Thoracic aorta (tissue), 2 donors: ENCODE data around the gene WDR75. TPM values are rescaled to one million over a fixed set of nuclear protein-coding genes. Genes with fewer than 3 reads are reported as not detected.
"Not testable (repeated sequence)": the region's sequence is repeated elsewhere in the genome, so short reads cannot be mapped to it uniquely, and the experiment has no call there.

ENCODE experiments used
- ATAC-seq: fragments of 150-250 bp; one replicate; pipeline ENCODE4 v1.8.0; 2017; ENCODE audit warnings: low read depth; ENCODE audit not compliant: insufficient number of reproducible peaks, low FRiP score
- DNase-seq: peaks from one replicate; pipeline ENCODE4 v3.0.0-alpha.2; 2020; ENCODE audit warnings: low spot score
- H3K27ac ChIP-seq, 2 donors: fragments of 200-600 bp; sonication (generic); 1 replicate in 1 of 2; 2 replicates in 1 of 2; pipeline ENCODE4 v1.5.1; 2016; ENCODE audit warnings: mild to moderate bottlenecking in 2 of 2, moderate library complexity in 2 of 2
- H3K27me3 ChIP-seq: fragments of 200-600 bp; sonication (generic); replicated peaks from 2 replicates; pipeline ENCODE4 v1.6.0; 2016; ENCODE audit warnings: mild to moderate bottlenecking; ENCODE audit not compliant: insufficient read depth
- H3K36me3 ChIP-seq: fragments of 200-600 bp; sonication (generic); one replicate; pipeline ENCODE4 v1.5.1; 2016
- H3K4me1 ChIP-seq, 2 donors: fragments of 200-600 bp; sonication (generic); 1 replicate in 1 of 2; 2 replicates in 1 of 2; pipeline versions ENCODE4 v1.5.1 to v1.6.0; 2016; ENCODE audit warnings: low read depth in 2 of 2, mild to moderate bottlenecking in 1 of 2; ENCODE audit not compliant: control insufficient read depth in 1 of 2
- H3K4me3 ChIP-seq: fragments of 200-600 bp; sonication (generic); 2 replicates; pipeline ENCODE4 v1.5.1; 2016; ENCODE audit warnings: mild to moderate bottlenecking
- H3K9me3 ChIP-seq: fragments of 200-600 bp; sonication (generic); 2 replicates; pipeline ENCODE4 v1.5.1; 2016
- CTCF ChIP-seq: fragments of 200-600 bp; sonication (generic); IDR thresholded peaks from one replicate; pipeline ENCODE4 v1.5.1; 2019; ENCODE audit warnings: antibody characterized with exemption
- total RNA-seq, 2 donors: library from RNA; depleted of rRNA; stranded (reverse); fragments of >200 nt; gene quantifications; one replicate each; pipeline versions ENCODE4 v1.1.0 to v1.2.3, GENCODE V29; 2016

Gene WDR75
- total RNA-seq, 2 donors from 2014 or later = 34.8 to 58.7 TPM

DNA sequence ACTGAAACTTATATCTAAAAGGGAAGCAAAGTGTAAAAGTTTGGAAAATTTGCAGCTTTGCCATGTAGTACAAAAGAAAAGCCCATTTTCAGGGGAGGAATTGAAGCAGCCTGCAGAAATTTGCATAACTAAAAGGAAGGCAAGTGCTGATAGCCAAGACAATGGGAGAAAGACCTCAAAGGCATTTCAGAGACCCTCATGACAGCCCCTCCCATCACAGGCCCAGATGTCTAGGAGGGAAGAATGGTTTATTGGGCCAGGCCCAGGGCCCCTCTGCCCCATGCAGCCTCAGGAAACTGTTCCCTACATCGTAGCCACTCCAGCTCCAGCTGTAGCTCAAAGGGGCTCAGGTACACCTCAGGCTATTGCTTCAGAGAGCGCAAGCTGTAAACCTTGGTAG, 14.4 kb upstream of the WDR75 start:
- H3K4me3 ChIP-seq = no peak overlapping the region
- H3K4me1 ChIP-seq = no peaks in the 10 kb centered on the region
- TF ChIP-seq CTCF = no peak
- no peak for ATAC-seq
- DNase-seq = no peak
- H3K27ac ChIP-seq = no peak overlapping the region
- no peaks in the 10 kb centered on the region for H3K27me3 ChIP-seq
- no peaks in the 10 kb centered on the region for H3K36me3 ChIP-seq
- H3K9me3 ChIP-seq = no peaks in the 10 kb centered on the region

- no peaks in the 10 kb centered on the region for H3K4me1 ChIP-seq
- no peak for TF ChIP-seq CTCF
- no peaks in the 10 kb centered on the region for H3K36me3 ChIP-seq
- no peak for DNase-seq
- H3K9me3 ChIP-seq = no peaks in the 10 kb centered on the region
- no peak for ATAC-seq
- no peak overlapping the region for H3K4me3 ChIP-seq
- no peak overlapping the region for H3K27ac ChIP-seq
- H3K27me3 ChIP-seq = no peaks in the 10 kb centered on the region
These were observed 13.4 kb upstream of the WDR75 start for GRCh38 chr2:189427872-189428271.

DNA sequence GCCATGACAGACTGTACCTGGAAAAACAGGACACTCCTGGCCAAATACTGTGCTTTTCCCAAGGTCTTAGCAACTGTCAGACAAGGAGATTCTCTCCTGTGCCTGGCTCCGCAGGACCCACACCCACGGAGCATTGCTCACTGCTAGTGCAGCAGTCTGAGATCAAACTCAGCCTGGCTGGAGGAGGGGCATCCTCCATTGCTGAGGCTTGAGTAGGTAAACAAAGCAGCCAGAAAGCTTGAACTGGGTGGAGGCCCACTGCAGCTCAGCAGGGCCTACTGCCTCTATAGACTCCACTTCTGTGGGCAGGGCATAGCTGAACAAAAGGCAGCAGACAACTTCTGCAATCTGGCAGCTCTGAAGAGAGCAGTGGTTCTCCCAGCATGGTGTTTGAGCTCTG, 10.8 kb upstream of the WDR75 start:
- not testable (repeated sequence) for H3K4me1 ChIP-seq, H3K9me3 ChIP-seq, H3K27ac ChIP-seq, H3K4me3 ChIP-seq, H3K36me3 ChIP-seq, DNase-seq, ATAC-seq, H3K27me3 ChIP-seq

- H3K9me3 ChIP-seq, ATAC-seq, H3K4me1 ChIP-seq, H3K27me3 ChIP-seq, H3K36me3 ChIP-seq, H3K4me3 ChIP-seq, H3K27ac ChIP-seq, DNase-seq: not testable (repeated sequence)
These were observed 5.5 kb upstream of the WDR75 start for GRCh38 chr2:189435803-189436202.

- DNase-seq (no peak), ATAC-seq (no peak)
- no peaks in the 10 kb centered on the region for H3K9me3 ChIP-seq
- H3K4me3 ChIP-seq = no peak overlapping the region
- H3K36me3 ChIP-seq = no peaks in the 10 kb centered on the region
- no peak overlapping the region for H3K27ac ChIP-seq
- H3K27me3 ChIP-seq = no peaks in the 10 kb centered on the region
- peaks cover 5 to 12% of the 10 kb centered on the region in 2 donors for H3K4me1 ChIP-seq
- no peak for TF ChIP-seq CTCF
These were observed 3.3 kb upstream of the WDR75 start for GRCh38 chr2:189437926-189438325.

DNA sequence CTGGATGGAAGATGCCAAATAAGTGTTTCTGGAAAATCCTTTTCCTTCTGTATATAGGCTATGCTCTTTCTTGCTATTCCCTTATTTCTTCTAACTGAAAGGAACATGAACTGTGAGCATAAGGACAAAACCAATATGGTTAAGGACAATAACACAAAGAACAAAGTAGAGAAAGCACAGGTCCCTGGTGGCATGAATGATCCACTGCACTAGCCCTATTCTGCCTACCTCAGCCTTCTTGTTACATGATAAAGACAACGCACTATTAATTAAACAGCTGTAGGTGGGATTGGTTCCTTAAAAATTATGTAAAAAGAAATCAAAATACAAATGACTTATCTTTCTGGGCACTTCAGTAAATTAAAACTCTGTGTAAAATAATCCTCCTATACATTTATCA, 1.9 kb upstream of the WDR75 start:
- H3K4me3 ChIP-seq = no peak overlapping the region
- H3K27me3 ChIP-seq = no peaks in the 10 kb centered on the region
- no peak for ATAC-seq
- no peak for TF ChIP-seq CTCF
- no peaks in the 10 kb centered on the region for H3K36me3 ChIP-seq
- H3K27ac ChIP-seq = no peak overlapping the region
- H3K4me1 ChIP-seq = peaks cover 8 to 25% of the 10 kb centered on the region in 2 donors
- no peak for DNase-seq
- H3K9me3 ChIP-seq = no peaks in the 10 kb centered on the region
